SU-DHL-6 (cell line): ENCODE results near the gene SAMD4B.
"Not testable (repeated sequence)": the region's sequence is repeated elsewhere in the genome, so short reads cannot be mapped to it uniquely, and the experiment has no call there.

Source experiments
- H2AFZ ChIP-seq: fragments of 200-600 bp; sonication (generic); 2 replicates; pipeline ENCODE4 v1.6.1; 2014; ENCODE audit warnings: low read depth, mild to moderate bottlenecking, moderate library complexity, mixed read lengths, antibody characterized with exemption, low read length; ENCODE audit not compliant: severe bottlenecking
- H3F3A ChIP-seq: fragments of 200-600 bp; shearing (Covaris generic); 2 replicates; pipeline ENCODE4 v1.6.0; 2016; ENCODE audit warnings: antibody characterized with exemption, mild to moderate bottlenecking; ENCODE audit not compliant: insufficient read depth
- H3K27ac ChIP-seq: fragments of 200-600 bp; sonication (generic); 2 replicates; pipeline ENCODE4 v1.5.1; 2016; ENCODE audit warnings: low read depth, mild to moderate bottlenecking, low read length, moderate library complexity, mixed read lengths
- H3K27me3 ChIP-seq: fragments of 200-600 bp; sonication (generic), shearing (Covaris generic); 2 replicates; pipeline ENCODE4 v1.6.0; 2014; ENCODE audit warnings: mild to moderate bottlenecking, low read length
- H3K36me3 ChIP-seq: fragments of 200-600 bp; sonication (generic); 2 replicates; pipeline ENCODE4 v1.6.1; 2014; ENCODE audit warnings: mild to moderate bottlenecking, low read length, mixed read lengths
- H3K4me2 ChIP-seq: fragments of 300-600, 200-600 bp; shearing (Covaris generic), sonication (generic); 2 replicates; pipeline ENCODE4 v1.6.0; 2014; ENCODE audit warnings: low read length, low read depth, mild to moderate bottlenecking; ENCODE audit not compliant: poor library complexity, severe bottlenecking
- H3K4me3 ChIP-seq: fragments of 200-600 bp; sonication (generic); 2 replicates; pipeline ENCODE4 v1.5.1; 2014; ENCODE audit warnings: antibody characterized with exemption, low read length, mild to moderate bottlenecking, mixed read lengths; ENCODE audit not compliant: insufficient read depth, poor library complexity, severe bottlenecking
- H3K79me2 ChIP-seq: fragments of 200-600 bp; sonication (generic); 2 replicates; pipeline ENCODE4 v1.6.1; 2014; ENCODE audit warnings: mild to moderate bottlenecking, low read length, moderate library complexity; ENCODE audit not compliant: insufficient read depth
- H3K9ac ChIP-seq: fragments of 200-600 bp; sonication (generic); 2 replicates; pipeline ENCODE4 v1.7.0; 2014; ENCODE audit warnings: mild to moderate bottlenecking, low read length
- H3K9me2 ChIP-seq: fragments of 200-600 bp; sonication (generic); replicated peaks from 2 replicates; pipeline ENCODE4 v1.6.1; 2014; ENCODE audit warnings: low read length; ENCODE audit not compliant: insufficient read depth
- H3K9me3 ChIP-seq: fragments of 200-600 bp; sonication (generic); 2 replicates; pipeline ENCODE4 v1.6.1; 2014; ENCODE audit warnings: low read length, mixed read lengths; ENCODE audit not compliant: insufficient read depth
- H4K20me1 ChIP-seq: fragments of 200-600 bp; sonication (generic); 2 replicates; pipeline ENCODE4 v1.6.1; 2014; ENCODE audit warnings: low read depth, mild to moderate bottlenecking, antibody characterized with exemption, low read length, moderate library complexity, mixed read lengths
- CTCF ChIP-seq: fragments of 200-600 bp; sonication (generic); IDR thresholded peaks from one replicate; pipeline ENCODE4 v1.5.1; 2017; ENCODE audit warnings: antibody characterized with exemption, mild to moderate bottlenecking, low read length, moderate library complexity; ENCODE audit not compliant: insufficient read depth, poor library complexity, severe bottlenecking
- EZH2phosphoT487 ChIP-seq: fragments of 200-600 bp; sonication (generic), shearing (Covaris generic); conservative IDR thresholded peaks from 2 replicates; pipeline ENCODE4 v1.6.1; 2018; ENCODE audit warnings: mild to moderate bottlenecking, antibody characterized with exemption, low read length, moderate library complexity, mixed read lengths

SAMD4B gene

DNA sequence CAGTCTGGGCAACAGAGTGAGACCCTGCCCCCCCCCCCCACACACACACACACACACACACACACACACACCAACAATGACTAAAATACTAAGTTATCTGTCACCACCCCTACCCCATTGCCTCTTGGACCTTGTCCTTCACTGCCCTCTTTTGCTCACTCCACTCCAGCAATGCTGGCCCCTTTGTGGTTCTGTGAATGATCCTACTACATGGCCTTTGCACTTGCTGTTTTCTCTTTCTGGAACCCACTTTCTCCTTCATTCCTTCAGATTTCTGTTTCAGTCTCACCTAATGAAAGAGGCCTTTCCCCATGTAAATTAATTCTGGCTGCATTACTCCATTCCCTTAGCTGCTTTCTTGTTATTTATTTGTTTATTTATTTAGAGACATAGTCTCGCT is 2.5 kb upstream of the SAMD4B start:
- Histone ChIP-seq H3K9me3 (no peaks in the 10 kb centered on the region), H3K4me3 (no peak overlapping the region), H3K27ac (no peak overlapping the region), H3K4me2 (no peak overlapping the region), H4K20me1 (no peaks in the 10 kb centered on the region), H3K36me3 (no peaks in the 10 kb centered on the region), H3K9ac (no peak overlapping the region), H3K9me2 (no peaks in the 10 kb centered on the region), H3K79me2 (0 out of 2 replicates have a peak, but pooled peaks cover 11% of the 10 kb centered on the region), H2AFZ (no peak overlapping the region), H3K27me3 (no peaks in the 10 kb centered on the region), H3F3A (0 out of 2 replicates have a peak, but pooled peaks cover 12% of the 10 kb centered on the region)
- no peak for TF ChIP-seq CTCF
- TF ChIP-seq EZH2phosphoT487, result no peak

DNA sequence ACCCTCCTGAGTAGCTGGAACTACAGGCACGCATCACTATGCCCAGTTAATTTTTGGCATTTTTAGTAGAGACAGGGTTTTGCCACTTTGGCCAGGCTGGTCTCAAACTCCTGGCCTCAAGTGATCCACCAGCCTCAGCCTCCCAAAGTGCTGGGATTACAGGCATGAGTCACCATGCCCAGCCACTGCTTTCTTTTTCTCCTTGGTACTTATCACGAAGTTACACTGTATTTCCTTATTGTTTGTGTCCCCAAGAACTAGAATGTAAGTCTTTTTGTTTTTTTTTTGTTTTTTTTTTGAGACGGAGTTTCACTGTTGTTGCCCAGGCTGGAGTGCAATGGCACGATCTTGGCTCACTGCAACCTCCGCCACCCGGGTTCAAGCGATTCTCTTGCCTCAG is 2.1 kb upstream of the SAMD4B start:
- not testable (repeated sequence) for H3K27me3 ChIP-seq, H3K4me3 ChIP-seq, H2AFZ ChIP-seq, H3K4me2 ChIP-seq, H3K9me2 ChIP-seq, H4K20me1 ChIP-seq, H3K27ac ChIP-seq, H3K36me3 ChIP-seq, H3K9me3 ChIP-seq, H3K9ac ChIP-seq
- Histone ChIP-seq H3F3A (0 out of 2 replicates have a peak, but pooled peaks cover 12% of the 10 kb centered on the region), H3K79me2 (0 out of 2 replicates have a peak, but pooled peaks cover 11% of the 10 kb centered on the region)

- Histone ChIP-seq H3K9ac (peak overlapping the region; percentile 69), H3F3A (0 out of 2 replicates have a peak, but pooled peaks cover 12% of the 10 kb centered on the region), H3K9me3 (no peaks in the 10 kb centered on the region), H3K9me2 (no peaks in the 10 kb centered on the region), H3K4me2 (peak overlapping the region; percentile 82), H3K79me2 (0 out of 2 replicates have a peak, but pooled peaks cover 11% of the 10 kb centered on the region), H2AFZ (peak overlapping the region; percentile 91), H4K20me1 (no peaks in the 10 kb centered on the region), H3K27me3 (no peaks in the 10 kb centered on the region), H3K27ac (no peak overlapping the region), H3K36me3 (no peaks in the 10 kb centered on the region), H3K4me3 (peak overlapping the region; percentile 86)
- no peak for TF ChIP-seq EZH2phosphoT487
- TF ChIP-seq CTCF, result no peak
These were observed 997 bp upstream of the SAMD4B start for GRCh38 chr19:39341129-39341718.

GRCh38 chr19:39342647-39343305 is 555 bp downstream of the SAMD4B start:
- Histone ChIP-seq H3K36me3 (no peaks in the 10 kb centered on the region), H3K9me3 (no peaks in the 10 kb centered on the region), H3K79me2 (0 out of 2 replicates have a peak, but pooled peaks cover 15% of the 10 kb centered on the region), H4K20me1 (no peaks in the 10 kb centered on the region), H3K27ac (no peak overlapping the region), H3F3A (0 out of 2 replicates have a peak, but pooled peaks cover 6% of the 10 kb centered on the region), H2AFZ (no peak overlapping the region), H3K27me3 (no peaks in the 10 kb centered on the region), H3K9ac (peak overlapping the region; percentile 87), H3K4me2 (peak overlapping the region; percentile 83), H3K4me3 (peak overlapping the region; percentile 85), H3K9me2 (no peaks in the 10 kb centered on the region)
- TF ChIP-seq CTCF (no peak), EZH2phosphoT487 (no peak)
